ENCODE measurements around the gene LATS2.

GRCh38 chr13:20993211-20993610, 68.2 kb downstream of the LATS2 start:
- TF ChIP-seq CTCF (IDR thresholded peaks at IDR 0.05; ENCODE audit: low read depth, low read length): no peak
- no peak for TF ChIP-seq EZH2phosphoT487 (IDR thresholded peaks at IDR 0.05; ENCODE audit: low read depth)
